ENCODE data around the gene SEC61B. TPM values are rescaled to one million over a fixed set of nuclear protein-coding genes. Genes with fewer than 3 reads are reported as not detected.

SEC61B gene
- polyA plus RNA-seq, 1 experiment, result 207 TPM

- H3K27me3 ChIP-seq (ENCODE audit: control insufficient read depth, insufficient read depth, low read length), result no peaks in the 10 kb centered on the region
- ChIA-PET POLR2A (no interaction called here), CTCF (interaction anchor here (2.7 to 2.8 kb wide), 2 partner anchors 18 to 29 kb away, joined by 9 read pairs; no protein-coding TSS in a partner anchor)
- DNase-seq (ENCODE audit: low read depth, low spot score), result no peak
- H3K4me3 ChIP-seq (ENCODE audit: low read depth, low read length), result no peak overlapping the region
- H3K27ac ChIP-seq (ENCODE audit: low read depth, low read length), result no peak overlapping the region
- H3K9me3 ChIP-seq (ENCODE audit: control insufficient read depth, insufficient read depth, low read length), result peaks cover 12% of the 10 kb centered on the region
- TF ChIP-seq CTCF (IDR thresholded peaks at IDR 0.05; ENCODE audit: low read depth, low read length), result no peak
Measured at GRCh38 chr9:99213197-99213596, 8.9 kb upstream of the SEC61B start.

GRCh38 chr9:99216073-99216472 lies 6.0 kb upstream of the SEC61B start:
- ChIA-PET CTCF (interaction anchor here (1.4 to 2.8 kb wide), 4 partner anchors 16 to 32 kb away, joined by 4 to 12 read pairs (median 7); no protein-coding TSS in a partner anchor), POLR2A (no interaction called here)
- no peak for DNase-seq (ENCODE audit: low read depth, low spot score)
- TF ChIP-seq CTCF (IDR thresholded peaks at IDR 0.05; ENCODE audit: low read depth, low read length), result no peak
- peaks cover 12% of the 10 kb centered on the region for H3K9me3 ChIP-seq (ENCODE audit: control insufficient read depth, insufficient read depth, low read length)
- H3K27me3 ChIP-seq (ENCODE audit: control insufficient read depth, insufficient read depth, low read length), result no peaks in the 10 kb centered on the region
- H3K4me3 ChIP-seq (ENCODE audit: low read depth, low read length), result no peak overlapping the region
- H3K27ac ChIP-seq (ENCODE audit: low read depth, low read length), result no peak overlapping the region

GRCh38 chr9:99220011-99220410 lies 2.1 kb upstream of the SEC61B start:
- DNase-seq (ENCODE audit: low read depth, low spot score), result no peak
- no peaks in the 10 kb centered on the region for H3K27me3 ChIP-seq (ENCODE audit: control insufficient read depth, insufficient read depth, low read length)
- peak overlapping the region; percentile 30 for H3K4me3 ChIP-seq (ENCODE audit: low read depth, low read length)
- POLR2A ChIA-PET, result no interaction called here
- H3K9me3 ChIP-seq (ENCODE audit: control insufficient read depth, insufficient read depth, low read length), result no peaks in the 10 kb centered on the region; the same call in 1 of the 2 replicates
- TF ChIP-seq CTCF (IDR thresholded peaks at IDR 0.05; ENCODE audit: low read depth, low read length), result no peak
- CTCF ChIA-PET, result interaction anchor here (0.9 to 1.1 kb wide), 3 partner anchors 36 to 1380 kb away, joined by 3 to 5 read pairs (median 4); no protein-coding TSS in a partner anchor
- H3K27ac ChIP-seq (ENCODE audit: low read depth, low read length), result no peak overlapping the region

GRCh38 chr9:99221266-99221620 lies 839 bp upstream of the SEC61B start:
- no peak for TF ChIP-seq CTCF (IDR thresholded peaks at IDR 0.05; ENCODE audit: low read depth, low read length)
- Histone ChIP-seq H3K4me3 (ENCODE audit: low read depth, low read length) (peak overlapping the region; percentile 98), H3K27ac (ENCODE audit: low read depth, low read length) (peak overlapping the region; percentile 55), H3K9me3 (ENCODE audit: control insufficient read depth, insufficient read depth, low read length) (no peaks in the 10 kb centered on the region; the same call in 1 of the 2 replicates), H3K27me3 (ENCODE audit: control insufficient read depth, insufficient read depth, low read length) (no peaks in the 10 kb centered on the region)
- POLR2A ChIA-PET, result interaction anchor here (0.6 to 2.3 kb wide), 8 partner anchors 11 to 683 kb away, joined by 3 to 22 read pairs (median 4); no protein-coding TSS in a partner anchor
- no peak for DNase-seq (ENCODE audit: low read depth, low spot score)
- CTCF ChIA-PET, result interaction anchor here (0.8 to 2.1 kb wide), 3 partner anchors 10 to 34 kb away, joined by 3 to 21 read pairs (median 3); no protein-coding TSS in a partner anchor

- peak overlapping the region; percentile 98 for H3K4me3 ChIP-seq (ENCODE audit: low read depth, low read length)
- H3K9me3 ChIP-seq (ENCODE audit: control insufficient read depth, insufficient read depth, low read length), result no peaks in the 10 kb centered on the region; the same call in 1 of the 2 replicates
- H3K27ac ChIP-seq (ENCODE audit: low read depth, low read length), result peak overlapping the region; percentile 99
- TF ChIP-seq CTCF (IDR thresholded peaks at IDR 0.05; ENCODE audit: low read depth, low read length), result 0 out of 2 replicates have a peak, but pooled peaks have one; percentile 16
- POLR2A ChIA-PET, result interaction anchor here (0.6 to 2.3 kb wide), 12 partner anchors 10 to 598 kb away, joined by 3 to 22 read pairs (median 4); no protein-coding TSS in a partner anchor
- DNase-seq (ENCODE audit: low read depth, low spot score), result no peak
- CTCF ChIA-PET, result interaction anchor here (0.6 to 2.1 kb wide), 11 partner anchors 10 to 1821 kb away, joined by 3 to 21 read pairs (median 3); no protein-coding TSS in a partner anchor
- no peaks in the 10 kb centered on the region for H3K27me3 ChIP-seq (ENCODE audit: control insufficient read depth, insufficient read depth, low read length)
Measured at GRCh38 chr9:99222416-99223270, 561 bp downstream of the SEC61B start.
